PFSK-1 (cell line): ENCODE results near the gene ARL3.

Experiments
- FOXP2 ChIP-seq: optimal IDR thresholded peaks from 2 replicates; pipeline ENCODE3; 2011; ENCODE audit warnings: borderline replicate concordance, control low read depth, inconsistent platforms; ENCODE audit not compliant: insufficient read depth; ENCODE audit errors: extremely low read length, extremely low read depth
- POLR2AphosphoS5 ChIP-seq: IDR thresholded peaks from 2 replicates; pipeline ENCODE4 v1.6.1; 2012; ENCODE audit warnings: low read depth, mild to moderate bottlenecking, control low read depth, low read length, moderate library complexity
- REST ChIP-seq, 2 experiments: IDR thresholded peaks; 2 replicates each; pipeline versions ENCODE4 v1.6.1 to v1.8.0; 2011 to 2012; ENCODE audit warnings: low read depth in 2 of 2, low read length in 2 of 2, control low read depth in 1 of 2, inconsistent platforms in 1 of 2, mild to moderate bottlenecking in 1 of 2, moderate library complexity in 1 of 2; ENCODE audit not compliant: insufficient read depth in 1 of 2
- SIN3A ChIP-seq: IDR thresholded peaks from 2 replicates; pipeline ENCODE4 v1.6.1; 2012; ENCODE audit warnings: mild to moderate bottlenecking, low read length, moderate library complexity, borderline replicate concordance; ENCODE audit not compliant: insufficient read depth
- TAF1 ChIP-seq: IDR thresholded peaks from 2 replicates; pipeline ENCODE4 v1.6.1; 2012; ENCODE audit warnings: low read length, control low read depth, borderline replicate concordance; ENCODE audit not compliant: insufficient read depth

ARL3 gene

GRCh38 chr10:102723989-102724388, 9.8 kb upstream of the ARL3 start:
- TF ChIP-seq SIN3A (no peak), FOXP2 (no peak), POLR2AphosphoS5 (no peak), TAF1 (no peak), REST (IDR thresholded peaks at IDR 0.05; ENCODE audit: insufficient read depth in 1 of 2, low read depth in 2 of 2, low read length in 2 of 2) (no peak)

- TF ChIP-seq TAF1 (no peak), FOXP2 (no peak), SIN3A (no peak), POLR2AphosphoS5 (no peak)
These were observed 7.8 kb upstream of the ARL3 start for GRCh38 chr10:102721954-102722353.

GRCh38 chr10:102720775-102721301, 6.6 kb upstream of the ARL3 start:
- TF ChIP-seq POLR2AphosphoS5 (no peak), SIN3A (no peak), TAF1 (no peak), FOXP2 (no peak), REST (IDR thresholded peaks at IDR 0.05; ENCODE audit: insufficient read depth in 1 of 2, low read depth in 2 of 2, low read length in 2 of 2) (no peak)

- no peak for TF ChIP-seq TAF1
- no peak for TF ChIP-seq POLR2AphosphoS5
- no peak for TF ChIP-seq REST (IDR thresholded peaks at IDR 0.05; ENCODE audit: insufficient read depth in 1 of 2, low read depth in 2 of 2, low read length in 2 of 2)
- TF ChIP-seq SIN3A: no peak
- TF ChIP-seq FOXP2: no peak
These were observed 6.1 kb upstream of the ARL3 start for GRCh38 chr10:102720337-102720736.

- TF ChIP-seq SIN3A (no peak), POLR2AphosphoS5 (no peak), FOXP2 (no peak), REST (IDR thresholded peaks at IDR 0.05; ENCODE audit: insufficient read depth in 1 of 2, low read depth in 2 of 2, low read length in 2 of 2) (no peak), TAF1 (no peak)
These were observed 4.0 kb upstream of the ARL3 start for GRCh38 chr10:102718220-102718619.
